Stimulated activated CD8-positive, alpha-beta memory T cell treated with anti-CD3 and anti-CD28 coated beads, Interleukin-4, amount 100 ng/mL, for 4 hours (primary cell): ENCODE results near the gene SENP3.

Experiments
- DNase-seq, 2 donors: peaks; one replicate each; pipeline ENCODE4 v3.0.0-alpha.2; 2020; ENCODE audit warnings: low read depth in 2 of 2, low spot score in 1 of 2

Gene SENP3

DNA sequence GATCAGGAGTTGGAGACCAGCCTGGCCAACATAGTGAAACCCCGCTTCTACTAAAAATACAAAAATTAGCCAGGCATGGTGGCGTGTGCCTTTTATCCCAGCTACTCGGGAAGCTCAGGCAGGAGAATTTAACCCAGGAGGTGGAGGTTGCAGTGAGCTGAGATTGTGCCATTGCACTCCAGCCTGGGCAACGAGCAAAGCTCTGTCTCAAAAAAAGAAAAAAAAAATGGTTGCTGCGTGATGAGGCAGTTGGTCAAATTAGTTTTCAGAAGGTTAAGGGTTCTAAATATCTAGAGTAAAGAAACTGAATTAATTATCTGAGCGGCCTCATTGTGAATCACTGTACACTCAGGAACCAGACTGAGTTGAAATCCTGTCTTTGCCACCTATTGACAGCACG, 14.2 kb downstream of the SENP3 start:
- no peak for DNase-seq

DNA sequence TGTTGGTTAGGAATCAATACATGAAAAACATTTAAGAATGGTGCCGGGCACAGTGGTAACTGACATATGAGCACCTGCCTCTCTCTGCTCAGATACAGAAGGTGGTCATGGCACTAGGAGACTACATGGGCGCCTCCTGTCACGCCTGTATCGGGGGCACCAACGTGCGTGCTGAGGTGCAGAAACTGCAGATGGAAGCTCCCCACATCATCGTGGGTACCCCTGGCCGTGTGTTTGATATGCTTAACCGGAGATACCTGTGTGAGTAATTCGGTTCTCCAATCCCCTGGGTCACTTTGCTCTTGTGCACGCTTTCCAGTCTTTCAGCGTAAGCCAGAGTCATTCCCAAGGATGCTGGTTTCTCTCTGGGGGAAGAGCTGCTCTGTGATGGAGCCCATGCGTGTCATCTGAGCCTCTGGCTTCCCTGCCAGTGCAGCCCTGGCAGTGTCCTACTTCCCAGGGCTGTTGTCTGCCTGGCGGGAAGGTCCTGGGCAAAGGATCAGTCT, 14.8 kb downstream of the SENP3 start:
- no peak for DNase-seq

DNA sequence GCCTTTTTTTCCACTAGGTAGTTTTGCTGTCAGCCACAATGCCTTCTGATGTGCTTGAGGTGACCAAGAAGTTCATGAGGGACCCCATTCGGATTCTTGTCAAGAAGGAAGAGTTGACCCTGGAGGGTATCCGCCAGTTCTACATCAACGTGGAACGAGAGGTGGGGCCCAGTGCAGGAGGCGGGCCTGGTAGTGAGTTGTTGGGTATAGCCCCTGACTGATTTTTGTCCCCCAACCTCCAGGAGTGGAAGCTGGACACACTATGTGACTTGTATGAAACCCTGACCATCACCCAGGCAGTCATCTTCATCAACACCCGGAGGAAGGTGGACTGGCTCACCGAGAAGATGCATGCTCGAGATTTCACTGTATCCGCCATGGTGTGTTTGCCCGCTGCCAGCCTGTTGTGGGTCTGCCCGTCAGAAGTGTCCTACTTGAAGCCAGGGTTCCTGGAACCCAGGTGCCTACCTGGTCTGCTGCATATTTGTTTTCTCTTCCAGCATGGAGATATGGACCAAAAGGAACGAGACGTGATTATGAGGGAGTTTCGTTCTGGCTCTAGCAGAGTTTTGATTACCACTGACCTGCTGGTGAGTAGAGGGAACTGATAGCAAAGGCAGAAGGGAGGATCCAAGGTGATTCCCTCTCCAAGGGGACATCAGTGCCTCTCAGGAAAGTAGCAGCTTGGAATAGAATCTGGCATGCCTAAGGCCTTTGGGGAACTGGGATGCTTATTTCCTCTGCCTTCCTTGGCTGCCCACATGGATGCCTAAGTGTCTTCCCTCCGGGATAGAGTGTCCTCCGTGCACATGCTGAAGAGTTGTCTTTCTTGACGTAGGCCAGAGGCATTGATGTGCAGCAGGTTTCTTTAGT, 15.8 kb downstream of the SENP3 start:
- no peak for DNase-seq

DNA sequence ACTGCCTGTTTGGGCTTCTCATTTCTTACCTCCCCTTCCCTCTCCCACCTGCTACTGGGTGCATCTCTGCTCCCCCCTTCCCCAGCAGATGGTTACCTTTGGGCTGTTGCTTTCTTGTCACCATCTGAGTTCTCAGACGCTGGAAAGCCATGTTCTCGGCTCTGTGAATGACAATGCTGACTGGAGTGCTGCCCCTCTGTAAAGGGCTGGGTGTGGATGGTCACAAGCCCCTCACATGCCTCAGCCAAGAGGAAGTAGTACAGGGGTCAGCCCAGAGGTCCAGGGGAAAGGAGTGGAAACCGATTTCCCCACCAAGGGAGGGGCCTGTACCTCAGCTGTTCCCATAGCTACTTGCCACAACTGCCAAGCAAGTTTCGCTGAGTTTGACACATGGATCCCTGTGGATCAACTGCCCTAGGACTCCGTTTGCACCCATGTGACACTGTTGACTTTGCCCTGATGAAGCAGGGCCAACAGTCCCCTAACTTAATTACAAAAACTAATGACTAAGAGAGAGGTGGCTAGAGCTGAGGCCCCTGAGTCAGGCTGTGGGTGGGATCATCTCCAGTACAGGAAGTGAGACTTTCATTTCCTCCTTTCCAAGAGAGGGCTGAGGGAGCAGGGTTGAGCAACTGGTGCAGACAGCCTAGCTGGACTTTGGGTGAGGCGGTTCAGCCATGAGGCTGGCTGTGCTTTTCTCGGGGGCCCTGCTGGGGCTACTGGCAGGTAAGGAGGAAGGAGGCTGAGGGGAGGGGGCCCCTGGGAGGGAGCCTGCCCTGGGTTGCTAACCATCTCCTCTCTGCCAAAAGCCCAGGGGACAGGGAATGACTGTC, 17.5 kb downstream of the SENP3 start, which contains the start of gene CD68:
CD68 (plus strand) TSS at position 638 of the 833 bp plus-strand sequence; CDS start at position 678, 40 bp downstream.
- DNase-seq: peak; percentile 50 to 52

DNA sequence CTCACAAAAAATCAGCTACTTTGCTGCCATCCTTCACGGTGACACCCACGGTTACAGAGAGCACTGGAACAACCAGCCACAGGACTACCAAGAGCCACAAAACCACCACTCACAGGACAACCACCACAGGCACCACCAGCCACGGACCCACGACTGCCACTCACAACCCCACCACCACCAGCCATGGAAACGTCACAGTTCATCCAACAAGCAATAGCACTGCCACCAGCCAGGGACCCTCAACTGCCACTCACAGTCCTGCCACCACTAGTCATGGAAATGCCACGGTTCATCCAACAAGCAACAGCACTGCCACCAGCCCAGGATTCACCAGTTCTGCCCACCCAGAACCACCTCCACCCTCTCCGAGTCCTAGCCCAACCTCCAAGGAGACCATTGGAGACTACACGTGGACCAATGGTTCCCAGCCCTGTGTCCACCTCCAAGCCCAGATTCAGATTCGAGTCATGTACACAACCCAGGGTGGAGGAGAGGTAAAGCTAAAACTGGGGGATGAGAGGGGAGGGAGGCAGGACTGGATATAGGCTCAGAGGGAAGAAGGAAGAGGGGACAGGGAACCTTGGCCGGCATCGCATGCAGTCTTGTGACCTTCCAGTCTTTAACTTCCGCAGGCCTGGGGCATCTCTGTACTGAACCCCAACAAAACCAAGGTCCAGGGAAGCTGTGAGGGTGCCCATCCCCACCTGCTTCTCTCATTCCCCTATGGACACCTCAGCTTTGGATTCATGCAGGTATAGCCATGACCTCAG, 18.3 kb downstream of the SENP3 start:
- no peak for DNase-seq

DNA sequence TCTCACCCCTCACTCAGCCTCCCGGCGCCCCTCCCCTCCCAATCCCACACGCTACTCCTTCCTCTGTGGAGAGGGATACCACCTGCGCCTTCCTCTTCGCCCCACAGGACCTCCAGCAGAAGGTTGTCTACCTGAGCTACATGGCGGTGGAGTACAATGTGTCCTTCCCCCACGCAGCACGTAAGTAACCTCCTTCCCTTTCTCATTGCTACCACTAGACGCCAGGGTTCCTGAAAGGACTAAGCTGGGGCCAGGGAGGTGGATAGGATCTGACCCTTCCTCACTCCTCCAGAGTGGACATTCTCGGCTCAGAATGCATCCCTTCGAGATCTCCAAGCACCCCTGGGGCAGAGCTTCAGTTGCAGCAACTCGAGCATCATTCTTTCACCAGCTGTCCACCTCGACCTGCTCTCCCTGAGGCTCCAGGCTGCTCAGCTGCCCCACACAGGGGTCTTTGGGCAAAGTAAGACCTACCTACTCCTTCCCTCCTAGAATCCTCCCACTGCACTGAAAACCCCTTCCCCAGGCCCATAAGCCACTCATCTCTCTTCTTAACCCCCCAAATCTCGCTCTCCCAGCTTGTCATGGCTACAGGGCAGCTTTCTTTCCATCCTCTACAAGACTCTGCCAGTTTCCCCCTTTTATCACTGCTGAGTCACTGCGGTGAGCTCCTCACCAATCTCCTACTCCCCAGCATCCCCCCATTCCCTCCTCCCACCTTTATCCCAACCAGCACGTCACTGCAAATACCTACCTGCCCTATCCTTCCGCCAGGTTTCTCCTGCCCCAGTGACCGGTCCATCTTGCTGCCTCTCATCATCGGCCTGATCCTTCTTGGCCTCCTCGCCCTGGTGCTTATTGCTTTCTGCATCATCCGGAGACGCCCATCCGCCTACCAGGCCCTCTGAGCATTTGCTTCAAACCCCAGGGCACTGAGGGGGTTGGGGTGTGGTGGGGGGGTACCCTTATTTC, 19.2 kb downstream of the SENP3 start:
- DNase-seq: no peak

- DNase-seq: no peak
Measured at GRCh38 chr17:7582396-7583252, 20.9 kb downstream of the SENP3 start.

- DNase-seq: peak; percentile 80 to 89
Measured at GRCh38 chr17:7583253-7584109, 21.8 kb downstream of the SENP3 start, which contains the start of gene MPDU1. MPDU1 (plus strand) TSS chr17:7583852; CDS start chr17:7583863, 11 bp downstream.

- DNase-seq: no peak
Measured at GRCh38 chr17:7586673-7587419, 25.1 kb downstream of the SENP3 start.

DNA sequence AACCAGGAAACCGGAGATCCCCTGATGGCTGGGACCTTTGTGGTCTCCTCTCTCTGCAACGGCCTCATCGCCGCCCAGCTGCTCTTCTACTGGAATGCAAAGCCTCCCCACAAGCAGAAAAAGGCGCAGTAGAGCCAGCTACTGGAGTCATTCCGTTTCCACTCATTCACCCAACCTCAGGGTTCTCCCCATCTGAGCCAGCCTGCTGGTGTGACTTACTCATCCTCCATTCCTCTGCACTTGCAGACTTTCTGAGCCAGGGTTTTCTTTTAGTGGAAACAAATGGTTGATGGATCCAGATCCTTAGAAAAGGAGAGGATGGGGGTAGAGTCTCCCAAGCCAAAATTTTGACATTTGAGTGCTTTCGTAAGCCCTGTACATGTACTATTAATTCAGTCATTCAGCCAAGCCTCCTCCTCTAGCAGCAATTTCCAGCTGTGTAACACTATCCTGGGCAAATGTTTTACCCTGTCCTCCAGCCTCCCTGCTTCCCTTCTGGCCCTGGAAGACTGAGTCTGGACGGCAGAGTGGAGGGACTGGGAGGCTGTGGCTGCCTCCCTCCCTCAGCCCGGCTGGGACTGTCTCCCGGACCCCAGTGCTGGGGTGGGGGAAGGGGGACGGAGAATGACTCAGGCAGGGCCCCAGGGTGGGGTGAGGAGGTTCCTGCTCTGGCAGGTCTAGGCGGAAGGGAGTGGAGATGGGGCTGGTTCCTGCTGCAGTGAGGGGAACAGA, 25.9 kb downstream of the SENP3 start:
- no peak for DNase-seq

DNA sequence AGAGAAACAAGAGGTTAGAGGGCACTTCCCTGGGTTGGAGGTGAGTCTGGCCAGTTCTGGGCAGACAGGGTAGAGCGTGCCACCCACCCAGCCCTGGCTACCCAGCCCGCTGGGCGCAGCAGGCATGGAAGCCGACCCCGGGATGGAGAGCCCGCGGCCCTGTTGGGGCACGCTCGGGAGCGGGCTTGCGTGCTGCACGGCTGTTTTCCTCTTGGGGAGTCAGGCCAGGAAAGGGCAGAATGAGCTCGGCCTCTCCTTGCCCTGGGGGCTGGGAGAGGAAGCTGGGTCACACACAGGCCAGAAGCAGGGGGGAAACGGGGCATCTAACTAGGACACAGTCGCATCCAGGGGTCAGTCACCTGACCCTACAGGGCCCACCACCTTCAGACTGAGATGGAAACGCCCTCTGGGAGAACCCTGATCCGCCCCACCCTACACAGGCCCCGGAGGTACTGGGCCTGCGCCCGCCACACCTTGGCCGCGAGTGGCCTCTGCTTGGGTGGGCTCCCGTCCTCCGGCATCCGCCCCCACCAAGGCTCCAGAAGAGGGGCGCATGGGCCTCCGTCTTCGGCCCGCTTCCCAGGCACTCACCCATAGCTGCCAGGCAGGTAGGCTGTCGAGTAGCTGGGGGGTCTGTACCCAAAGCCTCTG, 27.0 kb downstream of the SENP3 start:
- no peak for DNase-seq

DNA sequence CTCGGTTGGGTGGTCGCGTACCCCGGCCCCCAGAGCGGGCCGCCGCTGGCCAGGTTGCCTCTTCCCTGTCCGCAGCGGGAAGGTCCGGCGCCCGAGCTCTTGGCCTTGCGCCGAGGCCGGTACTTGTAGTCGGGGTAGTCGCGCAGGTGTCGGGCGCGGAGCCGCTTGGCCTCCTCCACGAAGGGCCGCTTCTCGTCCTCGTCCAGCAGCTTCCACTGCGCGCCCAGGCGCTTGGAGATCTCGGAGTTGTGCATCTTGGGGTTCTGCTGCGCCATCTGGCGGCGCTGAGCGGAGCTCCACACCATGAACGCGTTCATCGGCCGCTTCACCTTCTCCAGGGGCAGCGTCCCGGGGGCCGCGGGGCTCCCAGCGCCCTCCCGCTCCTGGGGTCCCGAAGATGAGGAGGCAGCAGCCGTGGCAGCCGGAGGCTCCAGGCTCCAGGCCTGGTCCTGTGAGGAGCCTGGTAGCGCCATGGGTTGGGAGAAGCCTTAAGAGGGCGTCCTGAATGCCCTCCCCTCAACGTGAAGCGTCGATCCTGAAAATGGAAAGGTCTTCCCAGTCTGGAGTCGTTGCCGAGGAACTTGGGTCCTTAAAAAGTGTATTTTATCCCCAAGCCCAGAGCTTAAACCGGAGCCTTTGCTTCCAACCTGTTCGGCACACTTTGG, 27.6 kb downstream of the SENP3 start:
- DNase-seq: peak in 1 of 2 donors; percentile 31

DNA sequence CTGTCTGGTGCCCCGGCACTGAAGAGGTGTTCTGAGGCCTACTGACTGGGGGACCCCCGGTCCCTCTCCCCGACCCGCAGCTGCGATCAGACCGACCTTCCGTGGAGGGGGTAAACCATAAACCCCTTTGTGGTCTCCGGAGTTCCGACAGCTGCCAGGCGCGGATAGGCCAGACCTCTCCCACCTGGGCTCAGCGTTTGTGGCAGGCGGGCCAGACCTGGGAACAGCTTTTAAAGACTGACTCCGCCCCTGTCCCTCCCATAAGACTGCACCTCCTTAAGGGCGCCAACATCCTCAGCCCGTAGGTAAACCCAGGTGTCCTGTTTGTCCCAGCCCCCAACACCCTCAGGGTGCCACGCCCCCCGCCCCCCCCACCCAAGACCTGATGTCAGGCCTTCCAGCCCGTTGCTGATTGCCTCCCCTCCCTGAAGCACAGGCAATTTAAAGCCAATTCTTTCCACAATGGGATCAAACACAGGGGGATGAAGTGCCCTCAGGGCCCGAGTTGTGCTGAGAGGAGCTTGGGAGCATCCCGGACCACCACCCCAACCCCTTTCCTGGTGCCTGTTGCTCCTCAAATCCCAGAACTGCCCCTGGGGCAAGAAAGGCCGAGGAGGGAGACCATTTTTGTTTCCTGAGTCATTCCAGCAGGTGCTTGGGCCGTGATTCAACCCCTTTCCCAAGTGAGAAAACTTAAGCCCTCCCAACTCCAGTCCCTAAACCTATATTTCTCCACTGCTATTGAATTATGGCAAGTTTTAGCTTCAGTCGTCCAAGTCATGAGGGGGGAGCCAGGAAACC, 28.4 kb downstream of the SENP3 start, which contains the start of gene SOX15:
SOX15 (minus strand) TSS at position 204 of the 801 bp plus-strand sequence. CDS start 418 bp downstream, outside the sequence.
- DNase-seq: no peak

GRCh38 chr17:7590743-7591142, 29.0 kb downstream of the SENP3 start:
- no peak for DNase-seq
